Vagina (tissue), 2 donors: ENCODE results near the gene MAP4K2.

ENCODE experiments used
- CTCF ChIP-seq, 3 experiments: fragments of 450-650 bp in 2 of 3; fragments of 200-600 bp in 1 of 3; sonication (generic) in 1 of 3; IDR thresholded peaks; one replicate each; pipeline ENCODE4 v1.5.1; 2017 to 2019; ENCODE audit warnings: antibody characterized with exemption in 3 of 3, mild to moderate bottlenecking in 2 of 3, moderate library complexity in 2 of 3
- POLR2A ChIP-seq, 2 donors: fragments of 450-650 bp; IDR thresholded peaks; one replicate each; pipeline ENCODE4 v1.6.1; 2017; ENCODE audit warnings: antibody characterized with exemption in 2 of 2, mild to moderate bottlenecking in 2 of 2, moderate library complexity in 2 of 2

- TF ChIP-seq CTCF (IDR thresholded peaks at IDR 0.05), result no peak
- no peak for TF ChIP-seq POLR2A (IDR thresholded peaks at IDR 0.05)
These were observed 7.9 kb upstream of the MAP4K2 start for GRCh38 chr11:64810891-64811272.
